Keratinocyte (primary cell): Measurements from ENCODE around the gene UNKL. TPM values are rescaled to one million over a fixed set of nuclear protein-coding genes. Genes with fewer than 3 reads are reported as not detected.

ENCODE experiments used
- DNase-seq: peaks from one replicate; pipeline ENCODE4 v3.0.0-alpha.2; 2011; ENCODE audit warnings: low read depth, missing footprints, low spot score
- FAIRE-seq: peaks from 2 replicates; lab custom pipeline; 2011; peaks lifted over from hg19 to GRCh38; lab: Jason Lieb, UNC
- H2AFZ ChIP-seq: 2 replicates; pipeline ENCODE4 v1.6.0; 2012; ENCODE audit warnings: low read length, control low read depth, inconsistent platforms; ENCODE audit not compliant: control insufficient read depth
- H3K27ac ChIP-seq: 2 replicates; pipeline ENCODE4 v1.5.1; 2011; ENCODE audit warnings: low read length; ENCODE audit not compliant: control insufficient read depth, insufficient read depth
- H3K27me3 ChIP-seq: 3 replicates; pipeline ENCODE4 v1.6.0; 2011; ENCODE audit warnings: low read length; ENCODE audit not compliant: control insufficient read depth, insufficient read depth; ENCODE audit errors: extremely low read depth
- H3K36me3 ChIP-seq, 2 experiments: 2 replicates in 1 of 2; 3 replicates in 1 of 2; pipeline ENCODE4 v1.5.1; 2011; ENCODE audit warnings: low read length in 2 of 2, mild to moderate bottlenecking in 1 of 2; ENCODE audit not compliant: control insufficient read depth in 2 of 2, insufficient read depth in 2 of 2; ENCODE audit errors: extremely low read depth in 1 of 2
- H3K4me1 ChIP-seq: 3 replicates; pipeline ENCODE4 v1.5.1; 2011; ENCODE audit warnings: low read length; ENCODE audit not compliant: control insufficient read depth, insufficient read depth; ENCODE audit errors: extremely low read depth
- H3K4me2 ChIP-seq: 3 replicates; pipeline ENCODE4 v1.6.0; 2011; ENCODE audit warnings: low read depth, low read length; ENCODE audit not compliant: control insufficient read depth, insufficient read depth; ENCODE audit errors: extremely low read depth
- H3K4me3 ChIP-seq, 3 experiments: fragments of 200-600 bp in 1 of 3; sonication (generic) in 1 of 3; 2 replicates in 2 of 3; 3 replicates in 1 of 3; pipeline ENCODE4 v1.5.1; 2011 to 2016; ENCODE audit warnings: low read length in 3 of 3, mild to moderate bottlenecking in 3 of 3, control low read depth in 2 of 3, inconsistent platforms in 1 of 3, low read depth in 1 of 3, mixed read lengths in 1 of 3, mixed run types in 1 of 3, moderate library complexity in 1 of 3; ENCODE audit not compliant: control insufficient read depth in 2 of 3, insufficient read depth in 2 of 3; ENCODE audit errors: extremely low read depth in 1 of 3
- H3K79me2 ChIP-seq: 2 replicates; pipeline ENCODE4 v1.6.0; 2012; ENCODE audit warnings: low read length; ENCODE audit not compliant: control insufficient read depth, insufficient read depth
- H3K9ac ChIP-seq: 3 replicates; pipeline ENCODE4 v1.6.0; 2011; ENCODE audit warnings: low read length; ENCODE audit not compliant: control insufficient read depth, insufficient read depth; ENCODE audit errors: extremely low read depth
- H3K9me1 ChIP-seq: 3 replicates; pipeline ENCODE4 v1.6.0; 2011; ENCODE audit warnings: low read length; ENCODE audit not compliant: control insufficient read depth, insufficient read depth; ENCODE audit errors: extremely low read depth
- H3K9me3 ChIP-seq: 2 replicates; pipeline ENCODE4 v1.5.1; 2012; ENCODE audit warnings: low read depth, low read length; ENCODE audit not compliant: control insufficient read depth
- H4K20me1 ChIP-seq: 3 replicates; pipeline ENCODE4 v1.6.0; 2011; ENCODE audit warnings: low read length; ENCODE audit not compliant: control insufficient read depth, insufficient read depth; ENCODE audit errors: extremely low read depth
- CTCF ChIP-seq, 3 experiments: IDR thresholded peaks in 1 of 3; conservative IDR thresholded peaks in 1 of 3; optimal IDR thresholded peaks in 1 of 3; 2 replicates in 2 of 3; 3 replicates in 1 of 3; pipeline versions ENCODE3 to v1.5.1; 2011; ENCODE audit warnings: low read length in 3 of 3, mild to moderate bottlenecking in 3 of 3, moderate library complexity in 2 of 3, control low read depth in 1 of 3, inconsistent platforms in 1 of 3; ENCODE audit not compliant: insufficient read depth in 2 of 3; ENCODE audit errors: extremely low read depth in 1 of 3
- EZH2 ChIP-seq: IDR thresholded peaks from one replicate; pipeline ENCODE4 v1.6.1; 2012; ENCODE audit warnings: inconsistent platforms, mild to moderate bottlenecking, low read length, moderate library complexity
- dilution Hi-C: fragments of 300-500 bp; cut with MboI; formaldehyde crosslinking; loops from one replicate; pipeline ENCODE4 v1.7.0; 2020; ENCODE audit warnings: low sequenced_read_pairs; ENCODE audit not compliant: extremely low pct_ligation_motif_present
- polyA plus RNA-seq, 5 experiments: library from polyadenylated mRNA; depleted of rRNA in 3 of 5; stranded (reverse) in 3 of 5; stranded (forward) in 1 of 5; unstranded in 1 of 5; fragments of >200 nt; gene quantifications; 1 replicate in 1 of 5; 2 replicates in 3 of 5; 3 replicates in 1 of 5; pipeline versions ENCODE4 v1.2.1 to v1.2.3, GENCODE V29; 2011 to 2012; ENCODE audit warnings: missing spikeins in 2 of 5, low read depth in 1 of 5, low replicate concordance in 1 of 5

UNKL gene
- polyA plus RNA-seq, 1 donor (not counting 4 experiments of a cell fraction or from before 2014, with no cell fraction given), result 2.3 TPM

DNA sequence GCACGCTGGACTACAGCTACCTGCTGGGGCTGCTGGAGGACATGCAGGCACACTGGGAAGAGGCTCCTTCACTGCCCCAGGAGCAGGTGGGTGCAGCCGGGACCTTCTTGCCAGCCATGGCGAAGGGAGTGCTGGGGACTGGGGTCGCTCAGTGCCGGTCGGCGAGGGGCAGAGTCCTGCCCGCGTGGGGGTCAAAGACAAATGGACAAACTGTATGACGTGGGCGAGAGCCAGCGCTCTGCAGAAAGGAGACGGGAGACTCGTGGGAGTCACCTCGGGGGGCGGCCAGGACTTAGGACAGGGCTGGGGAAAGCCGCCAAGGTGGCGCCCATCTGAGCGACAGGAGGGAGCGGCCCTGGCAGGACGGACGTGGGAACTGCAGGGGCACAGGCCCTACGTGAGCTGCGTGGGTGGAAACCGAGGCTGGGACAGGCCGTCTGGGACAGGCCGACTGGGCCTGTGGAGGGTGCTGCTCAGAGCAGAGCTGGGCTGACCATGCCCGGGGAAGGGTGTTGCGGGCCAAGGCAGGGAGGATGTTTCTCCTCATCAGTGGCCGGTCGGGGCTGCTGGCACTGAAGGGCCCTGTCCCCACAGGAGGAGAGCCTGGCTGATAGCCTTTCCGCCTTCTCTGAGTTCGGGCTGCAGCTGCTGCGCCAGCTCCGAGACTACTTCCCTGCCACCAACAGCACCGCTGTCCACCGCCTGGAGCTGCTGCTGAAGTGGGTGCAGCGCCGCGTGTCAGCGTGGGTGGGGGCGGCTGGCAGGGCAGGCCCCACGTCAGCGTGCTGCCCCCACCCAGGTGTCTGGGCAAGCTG, 70.9 kb downstream of the UNKL start:
- no peaks in the 10 kb centered on the region for H3K9me1 ChIP-seq
- peaks cover 15% of the 10 kb centered on the region for H3K27me3 ChIP-seq
- H2AFZ ChIP-seq, result no peak overlapping the region
- H3K27ac ChIP-seq, result no peak overlapping the region
- peak; percentile 36 for TF ChIP-seq EZH2
- no peak for TF ChIP-seq CTCF (optimal IDR thresholded peaks at IDR 0.05 in 1 of 3, IDR thresholded peaks at IDR 0.05 in 1 of 3, conservative IDR thresholded peaks at IDR 0.05 in 1 of 3; ENCODE audit: extremely low read depth in 1 of 3, insufficient read depth in 2 of 3, low read length in 3 of 3)
- peaks cover 21% of the 10 kb centered on the region for H3K4me1 ChIP-seq
- dilution Hi-C loops, result no loop called here
- FAIRE-seq (no peak), DNase-seq (no peak)
- peak overlapping the region; percentile 66 for H3K4me2 ChIP-seq
- no peaks in the 10 kb centered on the region for H3K79me2 ChIP-seq
- H3K9me3 ChIP-seq, result no peaks in the 10 kb centered on the region
- no peaks in the 10 kb centered on the region for H4K20me1 ChIP-seq
- H3K4me3 ChIP-seq, result peak overlapping the region in 1 of 3 experiments; percentile 26
- H3K36me3 ChIP-seq, result peaks cover 0 to 1% of the 10 kb centered on the region in 2 experiments
- H3K9ac ChIP-seq, result no peak overlapping the region

GRCh38 chr16:1342526-1343427, 71.7 kb downstream of the UNKL start:
- H3K36me3 ChIP-seq, result no peaks in the 10 kb centered on the region
- H3K9me3 ChIP-seq, result no peaks in the 10 kb centered on the region
- H3K79me2 ChIP-seq, result no peaks in the 10 kb centered on the region
- no peak overlapping the region for H2AFZ ChIP-seq
- no peaks in the 10 kb centered on the region for H4K20me1 ChIP-seq
- dilution Hi-C loops, result no loop called here
- H3K27me3 ChIP-seq, result peaks cover 22% of the 10 kb centered on the region
- TF ChIP-seq EZH2 (no peak), CTCF (optimal IDR thresholded peaks at IDR 0.05 in 1 of 3, IDR thresholded peaks at IDR 0.05 in 1 of 3, conservative IDR thresholded peaks at IDR 0.05 in 1 of 3; ENCODE audit: extremely low read depth in 1 of 3, insufficient read depth in 2 of 3, low read length in 3 of 3) (no peak)
- H3K27ac ChIP-seq, result no peak overlapping the region
- DNase-seq (peak; percentile 87), FAIRE-seq (peak; percentile 58)
- H3K4me2 ChIP-seq, result peak overlapping the region; percentile 66
- H3K9ac ChIP-seq, result no peak overlapping the region
- peak overlapping the region in 1 of 3 experiments; percentile 26 for H3K4me3 ChIP-seq
- no peaks in the 10 kb centered on the region for H3K9me1 ChIP-seq
- H3K4me1 ChIP-seq, result peaks cover 17% of the 10 kb centered on the region
